Activated CD4-positive, alpha-beta memory T cell treated with anti-CD3 and anti-CD28 coated beads for 36 hours (primary cell): Measurements from ENCODE around the gene LRRC8C. TPM values are rescaled to one million over a fixed set of nuclear protein-coding genes. Genes with fewer than 3 reads are reported as not detected.

Experiments used
- CTCF ChIA-PET: fragments of 350-600 bp; sonication (Branson Sonifier 250); formaldehyde crosslinking; loops from one replicate; lab custom pipeline; 2021; ENCODE audit warnings: antibody characterized with exemption, inconsistent platforms; lab: Charles Lee
- POLR2A ChIA-PET: fragments of 350-600 bp; sonication (Branson Sonifier 250); formaldehyde crosslinking; loops from one replicate; lab custom pipeline; 2021; ENCODE audit warnings: antibody characterized with exemption; lab: Charles Lee
- DNase-seq: peaks from one replicate; pipeline ENCODE4 v3.0.0-alpha.2; 2020
- H3K27ac Mint-ChIP-seq: one replicate; pipeline ENCODE4 v1.8.0; 2021; ENCODE audit warnings: mixed read lengths
- H3K27me3 Mint-ChIP-seq: one replicate; pipeline ENCODE4 v1.8.0; 2021; ENCODE audit warnings: mixed read lengths
- H3K36me3 Mint-ChIP-seq: one replicate; pipeline ENCODE4 v1.8.0; 2021; ENCODE audit warnings: mixed read lengths
- H3K4me1 Mint-ChIP-seq: one replicate; pipeline ENCODE4 v1.8.0; 2021; ENCODE audit warnings: low read depth, mixed read lengths
- H3K4me3 Mint-ChIP-seq: one replicate; pipeline ENCODE4 v1.8.0; 2021; ENCODE audit warnings: mild to moderate bottlenecking, mixed read lengths
- H3K9me3 Mint-ChIP-seq: one replicate; pipeline ENCODE4 v1.8.0; 2021; ENCODE audit warnings: mixed read lengths
- intact Hi-C: fragments of 100-400 bp; cut with micrococcal nuclease; formaldehyde crosslinking; loops from one replicate; pipeline ENCODE4 v1.15.1; 2023
- total RNA-seq, 2 experiments: library from RNA; stranded (reverse); gene quantifications; one replicate each; pipeline ENCODE4 v1.2.3, GENCODE V29; 2021

Gene LRRC8C
- total RNA-seq, 2 experiments from 2014 or later: 36.4 to 40.4 TPM

GRCh38 chr1:89688607-89689006 is 55.7 kb downstream of the LRRC8C start:
- Mint-ChIP-seq H3K27me3 (no peaks in the 10 kb centered on the region), H3K4me1 (peaks cover 87% of the 10 kb centered on the region), H3K27ac (peak overlapping the region; percentile 80), H3K36me3 (peaks cover 63% of the 10 kb centered on the region), H3K9me3 (no peaks in the 10 kb centered on the region), H3K4me3 (no peak overlapping the region)
- CTCF ChIA-PET: interaction anchor here (1.2 kb wide), 1 partner anchor 10 kb away, joined by 3 read pairs; no protein-coding TSS in a partner anchor
- POLR2A ChIA-PET: interaction anchor here (1.6 kb wide), 1 partner anchor 77 kb away, joined by 5 read pairs; no protein-coding TSS in a partner anchor
- intact Hi-C loops: loop anchor here (5.0 kb wide), 3 partner anchors 34 to 206 kb away; no protein-coding TSS in a partner anchor
- no peak for DNase-seq

GRCh38 chr1:89689234-89689633 is 56.3 kb downstream of the LRRC8C start:
- Mint-ChIP-seq H3K9me3 (no peaks in the 10 kb centered on the region), H3K27ac (peak overlapping the region; percentile 80), H3K4me1 (peaks cover 91% of the 10 kb centered on the region), H3K36me3 (peaks cover 66% of the 10 kb centered on the region), H3K27me3 (no peaks in the 10 kb centered on the region), H3K4me3 (no peak overlapping the region)
- DNase-seq: no peak
- ChIA-PET POLR2A (no interaction called here), CTCF (no interaction called here)
- intact Hi-C loops: loop anchor here (5.0 kb wide), 3 partner anchors 33 to 207 kb away; no protein-coding TSS in a partner anchor

- CTCF ChIA-PET: no interaction called here
- POLR2A ChIA-PET: no interaction called here
- H3K9me3 Mint-ChIP-seq: no peaks in the 10 kb centered on the region
- H3K4me1 Mint-ChIP-seq: peaks cover 93% of the 10 kb centered on the region
- H3K4me3 Mint-ChIP-seq: no peak overlapping the region
- no peaks in the 10 kb centered on the region for H3K27me3 Mint-ChIP-seq
- no peak for DNase-seq
- peaks cover 60% of the 10 kb centered on the region for H3K36me3 Mint-ChIP-seq
- peak overlapping the region; percentile 33 for H3K27ac Mint-ChIP-seq
- intact Hi-C loops: no loop called here
Observed at GRCh38 chr1:89690595-89690994, 57.7 kb downstream of the LRRC8C start.

- Mint-ChIP-seq H3K27me3 (no peaks in the 10 kb centered on the region), H3K27ac (peak overlapping the region; percentile 86), H3K36me3 (peaks cover 51% of the 10 kb centered on the region), H3K4me3 (no peak overlapping the region), H3K4me1 (peaks cover 93% of the 10 kb centered on the region), H3K9me3 (no peaks in the 10 kb centered on the region)
- ChIA-PET POLR2A (no interaction called here), CTCF (interaction anchor here (1.2 to 3.1 kb wide), 3 partner anchors 9 to 70 kb away, joined by 3 to 15 read pairs (median 3); no protein-coding TSS in a partner anchor)
- intact Hi-C loops: no loop called here
- no peak for DNase-seq
Observed at GRCh38 chr1:89692601-89693521, 59.9 kb downstream of the LRRC8C start.

- intact Hi-C loops: loop anchor here (1.0 to 5.0 kb wide), 3 partner anchors 9 to 39 kb away; no protein-coding TSS in a partner anchor
- peak overlapping the region; percentile 86 for H3K27ac Mint-ChIP-seq
- H3K4me1 Mint-ChIP-seq: peaks cover 98% of the 10 kb centered on the region
- CTCF ChIA-PET: interaction anchor here (0.8 to 1.6 kb wide), 8 partner anchors 9 to 67 kb away, joined by 3 to 14 read pairs (median 4); no protein-coding TSS in a partner anchor
- H3K4me3 Mint-ChIP-seq: no peak overlapping the region
- no peaks in the 10 kb centered on the region for H3K9me3 Mint-ChIP-seq
- H3K36me3 Mint-ChIP-seq: peaks cover 51% of the 10 kb centered on the region
- H3K27me3 Mint-ChIP-seq: no peaks in the 10 kb centered on the region
- no peak for DNase-seq
- POLR2A ChIA-PET: interaction anchor here (0.9 to 1.8 kb wide), 4 partner anchors 21 to 60 kb away, joined by 4 to 6 read pairs (median 4); no protein-coding TSS in a partner anchor
Observed at GRCh38 chr1:89695847-89696246, 62.9 kb downstream of the LRRC8C start.

- ChIA-PET POLR2A (no interaction called here), CTCF (interaction anchor here (0.7 to 4.7 kb wide), 4 partner anchors 11 to 65 kb away, joined by 3 to 16 read pairs (median 4); partner anchors contain the start of gene LRRC8C)
- no peak for DNase-seq
- no peak overlapping the region for H3K4me3 Mint-ChIP-seq
- intact Hi-C loops: loop anchor here (5.0 kb wide), 1 partner anchor 40 kb away; no protein-coding TSS in a partner anchor
- H3K27ac Mint-ChIP-seq: peak overlapping the region; percentile 77
- peaks cover 60% of the 10 kb centered on the region for H3K36me3 Mint-ChIP-seq
- H3K9me3 Mint-ChIP-seq: no peaks in the 10 kb centered on the region
- H3K27me3 Mint-ChIP-seq: no peaks in the 10 kb centered on the region
- H3K4me1 Mint-ChIP-seq: peaks cover 96% of the 10 kb centered on the region
Observed at GRCh38 chr1:89697383-89697782, 64.5 kb downstream of the LRRC8C start.

GRCh38 chr1:89698020-89698560 is 65.2 kb downstream of the LRRC8C start:
- POLR2A ChIA-PET: no interaction called here
- Mint-ChIP-seq H3K36me3 (peaks cover 61% of the 10 kb centered on the region), H3K4me1 (peaks cover 94% of the 10 kb centered on the region), H3K4me3 (no peak overlapping the region), H3K9me3 (no peaks in the 10 kb centered on the region), H3K27me3 (no peaks in the 10 kb centered on the region), H3K27ac (peak overlapping the region; percentile 77)
- no peak for DNase-seq
- intact Hi-C loops: loop anchor here (2.0 to 5.0 kb wide), 3 partner anchors 23 to 61 kb away; no protein-coding TSS in a partner anchor
- CTCF ChIA-PET: interaction anchor here (0.8 to 4.7 kb wide), 7 partner anchors 10 to 82 kb away, joined by 3 to 16 read pairs (median 3); partner anchors contain the start of gene LRRC8C

- ChIA-PET CTCF (interaction anchor here (0.8 to 4.7 kb wide), 7 partner anchors 9 to 83 kb away, joined by 3 to 16 read pairs (median 3); partner anchors contain the start of gene LRRC8C), POLR2A (no interaction called here)
- Mint-ChIP-seq H3K4me3 (no peak overlapping the region), H3K4me1 (peaks cover 90% of the 10 kb centered on the region), H3K27me3 (no peaks in the 10 kb centered on the region), H3K27ac (peak overlapping the region; percentile 77), H3K9me3 (no peaks in the 10 kb centered on the region), H3K36me3 (peaks cover 64% of the 10 kb centered on the region)
- intact Hi-C loops: loop anchor here (1.0 to 5.0 kb wide), 4 partner anchors 21 to 62 kb away; no protein-coding TSS in a partner anchor
- no peak for DNase-seq
Observed at GRCh38 chr1:89698624-89699023, 65.7 kb downstream of the LRRC8C start.

- Mint-ChIP-seq H3K36me3 (peaks cover 66% of the 10 kb centered on the region), H3K9me3 (peaks cover 5% of the 10 kb centered on the region), H3K27me3 (no peaks in the 10 kb centered on the region), H3K4me3 (peak overlapping the region; percentile 16), H3K27ac (peak overlapping the region; percentile 77), H3K4me1 (peaks cover 82% of the 10 kb centered on the region)
- intact Hi-C loops: loop anchor here (1.0 to 5.0 kb wide), 4 partner anchors 20 to 63 kb away; no protein-coding TSS in a partner anchor
- ChIA-PET POLR2A (no interaction called here), CTCF (interaction anchor here (1.0 to 4.7 kb wide), 4 partner anchors 8 to 63 kb away, joined by 3 to 16 read pairs (median 4); no protein-coding TSS in a partner anchor)
- DNase-seq: peak; percentile 25
Observed at GRCh38 chr1:89699451-89699986, 66.6 kb downstream of the LRRC8C start.

- CTCF ChIA-PET: interaction anchor here (1.5 kb wide), 2 partner anchors 61 to 218 kb away, joined by 3 to 8 read pairs; no protein-coding TSS in a partner anchor
- no peak overlapping the region for H3K4me3 Mint-ChIP-seq
- intact Hi-C loops: no loop called here
Observed at GRCh38 chr1:89701746-89702241, 68.9 kb downstream of the LRRC8C start.

More at GRCh38 chr1:89701746-89702241, 68.9 kb downstream of the LRRC8C start:
- DNase-seq: peak; percentile 52
- Mint-ChIP-seq H3K27me3 (no peaks in the 10 kb centered on the region), H3K27ac (peak overlapping the region; percentile 62), H3K4me1 (peaks cover 67% of the 10 kb centered on the region), H3K36me3 (peaks cover 60% of the 10 kb centered on the region), H3K9me3 (peaks cover 5% of the 10 kb centered on the region)
- POLR2A ChIA-PET: interaction anchor here (1.4 kb wide), 1 partner anchor 62 kb away, joined by 4 read pairs; no protein-coding TSS in a partner anchor
